HEK293T (cell line): ENCODE measurements around the gene TMEM129.

Source experiments
- ARNT ChIP-seq: fragments of 450-650 bp; IDR thresholded peaks from 2 replicates; pipeline ENCODE4 v1.6.1; 2017; ENCODE audit warnings: mild to moderate bottlenecking
- BHLHE40 ChIP-seq: fragments of 450-650 bp; IDR thresholded peaks from 2 replicates; pipeline ENCODE4 v1.6.1; 2016; ENCODE audit warnings: mild to moderate bottlenecking, moderate library complexity, borderline replicate concordance
- ELF4 ChIP-seq: fragments of 450-650 bp; IDR thresholded peaks from 2 replicates; pipeline ENCODE4 v1.6.1; 2017; ENCODE audit warnings: antibody characterized with exemption
- FOXA1 ChIP-seq: fragments of 450-650 bp; IDR thresholded peaks from 2 replicates; pipeline ENCODE4 v1.6.1; 2016; ENCODE audit warnings: mild to moderate bottlenecking
- FOXM1 ChIP-seq: fragments of 450-650 bp; IDR thresholded peaks from 2 replicates; pipeline ENCODE4 v1.6.1; 2017; ENCODE audit warnings: mild to moderate bottlenecking, borderline replicate concordance
- HDGF ChIP-seq: fragments of 450-650 bp; IDR thresholded peaks from 2 replicates; pipeline ENCODE4 v1.6.1; 2017; ENCODE audit warnings: antibody characterized with exemption, borderline replicate concordance
- L3MBTL2 ChIP-seq: fragments of 450-650 bp; conservative IDR thresholded peaks from 2 replicates; pipeline ENCODE4 v1.6.1; 2016; ENCODE audit warnings: mild to moderate bottlenecking
- NFRKB ChIP-seq: fragments of 450-650 bp; IDR thresholded peaks from 2 replicates; pipeline ENCODE4 v1.6.1; 2016; ENCODE audit warnings: mild to moderate bottlenecking, moderate library complexity
- SP1 ChIP-seq: fragments of 450-650 bp; IDR thresholded peaks from 2 replicates; pipeline ENCODE4 v1.6.1; 2017
- SUZ12 ChIP-seq: fragments of 450-650 bp; IDR thresholded peaks from 2 replicates; pipeline ENCODE4 v1.6.1; 2016; ENCODE audit warnings: mild to moderate bottlenecking
- ZNF384 ChIP-seq: fragments of 450-650 bp; IDR thresholded peaks from 2 replicates; pipeline ENCODE4 v1.6.1; 2016

- TF ChIP-seq SP1 (no peak), SUZ12 (no peak), ELF4 (no peak), BHLHE40 (no peak), ZNF384 (no peak), FOXM1 (no peak), NFRKB (no peak), ARNT (no peak), L3MBTL2 (no peak), FOXA1 (no peak), HDGF (no peak)
These were observed 10.1 kb upstream of the TMEM129 start for GRCh38 chr4:1731180-1731579.
